BE2C (cell line): ENCODE results near the gene KIF16B.

Source experiments
- DNase-seq: peaks from one replicate; pipeline ENCODE4 v3.0.0-alpha.2; 2020
- H3K27me3 ChIP-seq: fragments of 250-450 bp; sonication (Bioruptor Pico); 2 replicates; pipeline ENCODE4 v1.5.1; 2020; ENCODE audit warnings: mild to moderate bottlenecking
- H3K36me3 ChIP-seq: fragments of 250-450 bp; sonication (Bioruptor Pico); 2 replicates; pipeline ENCODE4 v1.5.1; 2020; ENCODE audit warnings: mild to moderate bottlenecking
- H3K4me1 ChIP-seq: fragments of 250-450 bp; sonication (Bioruptor Pico); 2 replicates; pipeline ENCODE4 v1.5.1; 2020
- H3K4me3 ChIP-seq: 2 replicates; pipeline ENCODE4 v1.5.1; 2011; ENCODE audit warnings: low read depth, low read length
- H3K9me3 ChIP-seq: fragments of 250-450 bp; sonication (Bioruptor Pico); 2 replicates; pipeline ENCODE4 v1.5.1; 2020
- CTCF ChIP-seq: IDR thresholded peaks from 2 replicates; pipeline ENCODE4 v1.5.1; 2012; ENCODE audit warnings: mild to moderate bottlenecking, low read depth, low read length

KIF16B gene

GRCh38 chr20:16246870-16247269, 326.4 kb downstream of the KIF16B start:
- no peak for TF ChIP-seq CTCF
- DNase-seq = no peak
- no peaks in the 10 kb centered on the region for H3K9me3 ChIP-seq
- H3K4me1 ChIP-seq = peaks cover 8% of the 10 kb centered on the region
- no peaks in the 10 kb centered on the region for H3K36me3 ChIP-seq
- H3K4me3 ChIP-seq = no peak overlapping the region
- H3K27me3 ChIP-seq = no peaks in the 10 kb centered on the region

GRCh38 chr20:16246291-16246690, 327.0 kb downstream of the KIF16B start:
- no peak for TF ChIP-seq CTCF
- H3K4me3 ChIP-seq = no peak overlapping the region
- no peaks in the 10 kb centered on the region for H3K36me3 ChIP-seq
- H3K27me3 ChIP-seq = no peaks in the 10 kb centered on the region
- H3K9me3 ChIP-seq = no peaks in the 10 kb centered on the region
- DNase-seq = no peak
- H3K4me1 ChIP-seq = peaks cover 8% of the 10 kb centered on the region

- no peak for TF ChIP-seq CTCF
- no peaks in the 10 kb centered on the region for H3K27me3 ChIP-seq
- peak; percentile 20 for DNase-seq
- no peaks in the 10 kb centered on the region for H3K9me3 ChIP-seq
- no peaks in the 10 kb centered on the region for H3K36me3 ChIP-seq
- peaks cover 8% of the 10 kb centered on the region for H3K4me1 ChIP-seq
- no peak overlapping the region for H3K4me3 ChIP-seq
These were observed 327.4 kb downstream of the KIF16B start for GRCh38 chr20:16245879-16246278.

GRCh38 chr20:16244892-16245291, 328.4 kb downstream of the KIF16B start:
- Histone ChIP-seq H3K4me1 (peaks cover 8% of the 10 kb centered on the region), H3K27me3 (no peaks in the 10 kb centered on the region), H3K4me3 (no peak overlapping the region), H3K36me3 (no peaks in the 10 kb centered on the region), H3K9me3 (no peaks in the 10 kb centered on the region; the same call in 1 of the 2 replicates)
- no peak for TF ChIP-seq CTCF
- DNase-seq = no peak

GRCh38 chr20:16243470-16243869, 329.8 kb downstream of the KIF16B start:
- Histone ChIP-seq H3K27me3 (no peaks in the 10 kb centered on the region), H3K36me3 (no peaks in the 10 kb centered on the region), H3K9me3 (no peaks in the 10 kb centered on the region; the same call in 1 of the 2 replicates), H3K4me3 (peak overlapping the region; percentile 34), H3K4me1 (peaks cover 8% of the 10 kb centered on the region)
- DNase-seq = peak; percentile 80
- TF ChIP-seq CTCF = peak; percentile 65

GRCh38 chr20:16241911-16242310, 331.3 kb downstream of the KIF16B start:
- Histone ChIP-seq H3K4me3 (no peak overlapping the region), H3K4me1 (peaks cover 8% of the 10 kb centered on the region), H3K27me3 (no peaks in the 10 kb centered on the region), H3K9me3 (no peaks in the 10 kb centered on the region; the same call in 1 of the 2 replicates), H3K36me3 (no peaks in the 10 kb centered on the region)
- peak; percentile 62 for TF ChIP-seq CTCF
- DNase-seq = peak; percentile 33
